SK-N-SH treated with all-trans-retinoic acid at 6 μM for 48 hours (cell line): ENCODE measurements around the gene SDHAF4.

Experiments used
- ATAC-seq: fragments of 200-7000 bp; cut with Tn5 transposase; 3 replicates; pipeline ENCODE4 v1.9.1; 2020; ENCODE audit warnings: mild to moderate bottlenecking, moderate library complexity
- ARNTL ChIP-seq: fragments of 450-650 bp; formaldehyde crosslinking; IDR thresholded peaks from 2 replicates; pipeline ENCODE4 v1.5.0; 2020; ENCODE audit warnings: low read depth, mild to moderate bottlenecking, moderate library complexity, borderline replicate concordance
- BACH2 ChIP-seq: fragments of 250-450 bp; sonication (Bioruptor Pico); IDR thresholded peaks from 2 replicates; pipeline ENCODE4 v1.9.0; 2021; ENCODE audit warnings: mild to moderate bottlenecking, borderline replicate concordance
- CSDC2 ChIP-seq: fragments of 250-450 bp; sonication (Bioruptor Pico); IDR thresholded peaks from 2 replicates; pipeline ENCODE4 v1.5.0; 2020; ENCODE audit warnings: mild to moderate bottlenecking, moderate library complexity
- ESRRG ChIP-seq: fragments of 250-450 bp; sonication (Bioruptor Pico); IDR thresholded peaks from 2 replicates; pipeline ENCODE4 v1.6.1; 2021; ENCODE audit warnings: mild to moderate bottlenecking
- GLIS3 ChIP-seq: fragments of 250-450 bp; sonication (Bioruptor Pico); IDR thresholded peaks from 2 replicates; pipeline ENCODE4 v1.5.0; 2020; ENCODE audit warnings: mild to moderate bottlenecking, moderate library complexity
- ISL1 ChIP-seq: fragments of 250-450 bp; sonication (Bioruptor Pico); IDR thresholded peaks from 2 replicates; pipeline ENCODE4 v2.1.2; 2022; ENCODE audit warnings: mild to moderate bottlenecking, moderate library complexity
- OSR1 ChIP-seq: fragments of 250-450 bp; sonication (Bioruptor Pico); IDR thresholded peaks from 2 replicates; pipeline ENCODE4 v1.8.0; 2022; ENCODE audit warnings: moderate library complexity, mild to moderate bottlenecking, inconsistent platforms
- PPARA ChIP-seq: fragments of 250-450 bp; sonication (Bioruptor Pico); IDR thresholded peaks from 2 replicates; pipeline ENCODE4 v1.5.0; 2020; ENCODE audit warnings: mild to moderate bottlenecking, borderline replicate concordance
- SNAI2 ChIP-seq: fragments of 250-450 bp; sonication (Bioruptor Pico); IDR thresholded peaks from 2 replicates; pipeline ENCODE4 v1.5.0; 2020; ENCODE audit warnings: mild to moderate bottlenecking, moderate library complexity
- TCF4 ChIP-seq: fragments of 250-450 bp; sonication (Bioruptor Pico); IDR thresholded peaks from 2 replicates; pipeline ENCODE4 v1.8.0; 2021; ENCODE audit warnings: mild to moderate bottlenecking, moderate library complexity, borderline replicate concordance
- TOX ChIP-seq: fragments of 250-450 bp; sonication (Bioruptor Pico); IDR thresholded peaks from 2 replicates; pipeline ENCODE4 v1.8.0; 2021; ENCODE audit warnings: mild to moderate bottlenecking, moderate library complexity, borderline replicate concordance
- ZC3H10 ChIP-seq: fragments of 250-450 bp; sonication (Bioruptor Pico); IDR thresholded peaks from 2 replicates; pipeline ENCODE4 v1.5.1; 2021; ENCODE audit warnings: mild to moderate bottlenecking, moderate library complexity
- ZFP3 ChIP-seq: fragments of 250-450 bp; sonication (Bioruptor Pico); IDR thresholded peaks from 2 replicates; pipeline ENCODE4 v1.5.0; 2020; ENCODE audit warnings: mild to moderate bottlenecking, moderate library complexity
- ZFP30 ChIP-seq: fragments of 450-650 bp; formaldehyde crosslinking; IDR thresholded peaks from 2 replicates; pipeline ENCODE4 v1.5.0; 2022; ENCODE audit warnings: mild to moderate bottlenecking, moderate library complexity
- ZNF565 ChIP-seq: fragments of 450-650 bp; formaldehyde crosslinking; conservative IDR thresholded peaks from 2 replicates; pipeline ENCODE4 v1.5.0; 2020; ENCODE audit warnings: low read depth, mild to moderate bottlenecking, moderate library complexity
- ZNF70 ChIP-seq: fragments of 450-650 bp; formaldehyde crosslinking; IDR thresholded peaks from 2 replicates; pipeline ENCODE4 v1.5.0; 2020; ENCODE audit warnings: mild to moderate bottlenecking, moderate library complexity
- ZNF8 ChIP-seq: fragments of 450-650 bp; formaldehyde crosslinking; IDR thresholded peaks from 2 replicates; pipeline ENCODE4 v1.5.0; 2020; ENCODE audit warnings: mild to moderate bottlenecking, moderate library complexity
- TF ChIP-seq, protein P1 (sequence below): fragments of 250-450 bp; sonication (Bioruptor Pico); IDR thresholded peaks from 2 replicates; pipeline ENCODE4 v1.8.0; 2020; ENCODE audit warnings: mild to moderate bottlenecking, moderate library complexity, borderline replicate concordance
- TF ChIP-seq, protein P2 (sequence below): fragments of 250-450 bp; sonication (Bioruptor Pico); IDR thresholded peaks from 2 replicates; pipeline ENCODE4 v1.5.1; 2021; ENCODE audit warnings: mild to moderate bottlenecking, moderate library complexity
- TF ChIP-seq, protein P3 (sequence below): fragments of 250-450 bp; sonication (Bioruptor Pico); IDR thresholded peaks from 2 replicates; pipeline ENCODE4 v1.5.1; 2020; ENCODE audit warnings: low read depth, mild to moderate bottlenecking, moderate library complexity
- TF ChIP-seq, protein P4 (sequence below): fragments of 250-450 bp; sonication (Bioruptor Pico); IDR thresholded peaks from 2 replicates; pipeline ENCODE4 v1.5.0; 2020; ENCODE audit warnings: mild to moderate bottlenecking, moderate library complexity
- TF ChIP-seq, protein P5 (sequence below): fragments of 250-450 bp; sonication (Bioruptor Pico); IDR thresholded peaks from 2 replicates; pipeline ENCODE4 v1.8.0; 2021; ENCODE audit warnings: low read depth, mild to moderate bottlenecking, moderate library complexity, borderline replicate concordance

Gene SDHAF4

DNA sequence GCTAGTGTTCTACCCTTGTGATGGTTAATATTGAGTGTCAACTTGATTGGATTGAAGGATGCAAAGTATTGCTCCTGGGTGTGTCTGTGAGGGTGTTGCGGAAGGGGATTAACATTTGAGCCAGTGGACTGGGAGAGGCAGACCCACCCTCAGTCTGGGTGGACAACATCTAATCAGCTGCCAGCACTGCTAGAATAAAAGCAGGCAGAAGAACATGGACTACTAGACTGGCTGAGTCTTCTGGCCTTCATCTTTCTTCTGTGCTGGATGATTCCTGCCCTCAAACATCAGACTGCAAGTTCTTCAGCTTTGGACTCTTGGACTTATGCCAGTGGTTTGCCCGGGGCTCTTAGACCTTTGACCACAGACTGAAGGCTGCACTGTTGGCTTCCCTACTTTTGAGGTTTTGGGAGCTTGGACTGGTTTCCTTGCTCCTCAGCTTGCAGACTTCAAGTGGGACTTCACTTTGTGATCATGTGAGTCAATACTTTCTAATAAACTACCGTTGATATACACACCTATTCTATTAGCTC is 50.1 kb downstream of the SDHAF4 start:
- ATAC-seq, result no peak
- no peak for TF ChIP-seq PPARA
- TF ChIP-seq, protein P1, sequence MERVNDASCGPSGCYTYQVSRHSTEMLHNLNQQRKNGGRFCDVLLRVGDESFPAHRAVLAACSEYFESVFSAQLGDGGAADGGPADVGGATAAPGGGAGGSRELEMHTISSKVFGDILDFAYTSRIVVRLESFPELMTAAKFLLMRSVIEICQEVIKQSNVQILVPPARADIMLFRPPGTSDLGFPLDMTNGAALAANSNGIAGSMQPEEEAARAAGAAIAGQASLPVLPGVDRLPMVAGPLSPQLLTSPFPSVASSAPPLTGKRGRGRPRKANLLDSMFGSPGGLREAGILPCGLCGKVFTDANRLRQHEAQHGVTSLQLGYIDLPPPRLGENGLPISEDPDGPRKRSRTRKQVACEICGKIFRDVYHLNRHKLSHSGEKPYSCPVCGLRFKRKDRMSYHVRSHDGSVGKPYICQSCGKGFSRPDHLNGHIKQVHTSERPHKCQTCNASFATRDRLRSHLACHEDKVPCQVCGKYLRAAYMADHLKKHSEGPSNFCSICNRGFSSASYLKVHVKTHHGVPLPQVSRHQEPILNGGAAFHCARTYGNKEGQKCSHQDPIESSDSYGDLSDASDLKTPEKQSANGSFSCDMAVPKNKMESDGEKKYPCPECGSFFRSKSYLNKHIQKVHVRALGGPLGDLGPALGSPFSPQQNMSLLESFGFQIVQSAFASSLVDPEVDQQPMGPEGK (CRISPR knock-in tag), result no peak
- TF ChIP-seq ISL1 (CRISPR knock-in tag), result no peak
- TF ChIP-seq ARNTL (CRISPR knock-in tag), result no peak

DNA sequence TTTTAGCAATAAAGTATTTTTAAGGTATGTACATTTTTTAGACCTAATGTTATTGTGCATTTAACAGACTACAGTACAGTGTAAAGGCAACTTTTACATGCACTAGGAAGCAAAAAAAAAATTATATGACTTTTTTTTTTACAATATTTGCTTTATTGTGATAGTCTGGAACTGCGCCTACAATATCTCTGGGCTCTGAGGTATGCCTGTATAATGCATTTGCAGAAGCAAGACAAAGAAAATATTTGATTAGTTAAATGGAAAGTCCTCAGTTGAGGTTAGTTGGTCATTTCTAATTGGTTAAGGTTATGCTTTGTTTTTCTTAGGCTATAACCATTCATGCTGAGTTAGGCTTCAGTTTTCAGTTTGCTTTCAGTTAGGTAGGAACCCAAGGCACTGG is 54.0 kb downstream of the SDHAF4 start:
- ATAC-seq, result no peak
- TF ChIP-seq PPARA (no peak), SNAI2 (no peak)

DNA sequence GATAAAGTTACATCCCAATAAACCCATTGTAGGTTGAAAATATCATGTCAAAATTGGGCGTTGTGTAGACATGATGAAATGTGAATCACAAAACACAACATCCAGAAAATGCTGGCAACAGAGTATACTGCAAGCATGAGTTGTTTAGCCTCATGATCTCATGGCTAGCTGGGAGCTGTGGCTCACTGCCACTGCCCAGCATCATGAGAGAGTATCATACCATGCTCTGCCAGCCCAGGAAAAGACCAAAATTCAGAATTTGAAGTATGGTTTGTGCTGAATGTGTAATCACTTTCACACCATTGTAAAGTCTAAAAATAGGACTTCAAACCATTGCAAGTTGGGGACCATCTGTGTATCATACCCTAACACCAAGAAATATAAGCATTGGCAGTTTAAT is 55.7 kb downstream of the SDHAF4 start:
- no peak for ATAC-seq
- TF ChIP-seq ARNTL (CRISPR knock-in tag) (no peak), ISL1 (CRISPR knock-in tag) (no peak), PPARA (no peak), CSDC2 (CRISPR knock-in tag) (no peak), ZFP3 (CRISPR knock-in tag) (no peak), TCF4 (CRISPR knock-in tag) (no peak), ZNF8 (no peak)
- TF ChIP-seq, protein P2, sequence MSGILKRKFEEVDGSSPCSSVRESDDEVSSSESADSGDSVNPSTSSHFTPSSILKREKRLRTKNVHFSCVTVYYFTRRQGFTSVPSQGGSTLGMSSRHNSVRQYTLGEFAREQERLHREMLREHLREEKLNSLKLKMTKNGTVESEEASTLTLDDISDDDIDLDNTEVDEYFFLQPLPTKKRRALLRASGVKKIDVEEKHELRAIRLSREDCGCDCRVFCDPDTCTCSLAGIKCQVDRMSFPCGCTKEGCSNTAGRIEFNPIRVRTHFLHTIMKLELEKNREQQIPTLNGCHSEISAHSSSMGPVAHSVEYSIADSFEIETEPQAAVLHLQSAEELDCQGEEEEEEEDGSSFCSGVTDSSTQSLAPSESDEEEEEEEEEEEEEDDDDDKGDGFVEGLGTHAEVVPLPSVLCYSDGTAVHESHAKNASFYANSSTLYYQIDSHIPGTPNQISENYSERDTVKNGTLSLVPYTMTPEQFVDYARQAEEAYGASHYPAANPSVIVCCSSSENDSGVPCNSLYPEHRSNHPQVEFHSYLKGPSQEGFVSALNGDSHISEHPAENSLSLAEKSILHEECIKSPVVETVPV (CRISPR knock-in tag), result no peak

DNA sequence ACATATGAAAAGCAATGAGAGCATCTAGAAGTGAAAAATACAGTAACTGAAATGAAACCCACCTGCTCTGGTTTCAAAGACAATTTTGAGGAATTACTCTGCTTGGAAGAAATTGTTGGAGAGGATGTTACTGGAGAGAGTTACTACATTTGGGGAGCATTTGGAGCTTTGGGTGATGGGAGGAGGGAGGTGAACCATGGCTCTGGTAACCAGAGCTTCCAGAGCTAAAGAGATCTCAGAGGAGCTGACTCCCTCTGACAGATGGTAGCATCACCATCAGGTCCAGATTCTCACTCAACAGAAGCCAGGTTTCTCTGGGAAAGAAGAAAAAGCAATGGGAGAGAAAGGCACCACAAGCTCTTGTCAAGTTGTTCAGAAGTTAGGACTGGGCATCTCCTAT is 58.7 kb downstream of the SDHAF4 start:
- TF ChIP-seq ZFP30 (CRISPR knock-in tag) (no peak), ISL1 (CRISPR knock-in tag) (no peak), BACH2 (CRISPR knock-in tag) (no peak), SNAI2 (no peak), TOX (no peak), ZFP3 (CRISPR knock-in tag) (no peak), ZNF565 (no peak), ZNF70 (CRISPR knock-in tag) (no peak), ZC3H10 (CRISPR knock-in tag) (no peak), ESRRG (no peak), GLIS3 (CRISPR knock-in tag) (no peak), TCF4 (CRISPR knock-in tag) (no peak), CSDC2 (CRISPR knock-in tag) (no peak), ZNF8 (no peak), PPARA (no peak), OSR1 (CRISPR knock-in tag) (no peak)
- TF ChIP-seq, protein P3, sequence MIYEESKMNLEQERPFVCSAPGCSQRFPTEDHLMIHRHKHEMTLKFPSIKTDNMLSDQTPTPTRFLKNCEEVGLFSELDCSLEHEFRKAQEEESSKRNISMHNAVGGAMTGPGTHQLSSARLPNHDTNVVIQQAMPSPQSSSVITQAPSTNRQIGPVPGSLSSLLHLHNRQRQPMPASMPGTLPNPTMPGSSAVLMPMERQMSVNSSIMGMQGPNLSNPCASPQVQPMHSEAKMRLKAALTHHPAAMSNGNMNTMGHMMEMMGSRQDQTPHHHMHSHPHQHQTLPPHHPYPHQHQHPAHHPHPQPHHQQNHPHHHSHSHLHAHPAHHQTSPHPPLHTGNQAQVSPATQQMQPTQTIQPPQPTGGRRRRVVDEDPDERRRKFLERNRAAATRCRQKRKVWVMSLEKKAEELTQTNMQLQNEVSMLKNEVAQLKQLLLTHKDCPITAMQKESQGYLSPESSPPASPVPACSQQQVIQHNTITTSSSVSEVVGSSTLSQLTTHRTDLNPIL, result no peak
- TF ChIP-seq, protein P1 (CRISPR knock-in tag), result no peak
- TF ChIP-seq, protein P4, sequence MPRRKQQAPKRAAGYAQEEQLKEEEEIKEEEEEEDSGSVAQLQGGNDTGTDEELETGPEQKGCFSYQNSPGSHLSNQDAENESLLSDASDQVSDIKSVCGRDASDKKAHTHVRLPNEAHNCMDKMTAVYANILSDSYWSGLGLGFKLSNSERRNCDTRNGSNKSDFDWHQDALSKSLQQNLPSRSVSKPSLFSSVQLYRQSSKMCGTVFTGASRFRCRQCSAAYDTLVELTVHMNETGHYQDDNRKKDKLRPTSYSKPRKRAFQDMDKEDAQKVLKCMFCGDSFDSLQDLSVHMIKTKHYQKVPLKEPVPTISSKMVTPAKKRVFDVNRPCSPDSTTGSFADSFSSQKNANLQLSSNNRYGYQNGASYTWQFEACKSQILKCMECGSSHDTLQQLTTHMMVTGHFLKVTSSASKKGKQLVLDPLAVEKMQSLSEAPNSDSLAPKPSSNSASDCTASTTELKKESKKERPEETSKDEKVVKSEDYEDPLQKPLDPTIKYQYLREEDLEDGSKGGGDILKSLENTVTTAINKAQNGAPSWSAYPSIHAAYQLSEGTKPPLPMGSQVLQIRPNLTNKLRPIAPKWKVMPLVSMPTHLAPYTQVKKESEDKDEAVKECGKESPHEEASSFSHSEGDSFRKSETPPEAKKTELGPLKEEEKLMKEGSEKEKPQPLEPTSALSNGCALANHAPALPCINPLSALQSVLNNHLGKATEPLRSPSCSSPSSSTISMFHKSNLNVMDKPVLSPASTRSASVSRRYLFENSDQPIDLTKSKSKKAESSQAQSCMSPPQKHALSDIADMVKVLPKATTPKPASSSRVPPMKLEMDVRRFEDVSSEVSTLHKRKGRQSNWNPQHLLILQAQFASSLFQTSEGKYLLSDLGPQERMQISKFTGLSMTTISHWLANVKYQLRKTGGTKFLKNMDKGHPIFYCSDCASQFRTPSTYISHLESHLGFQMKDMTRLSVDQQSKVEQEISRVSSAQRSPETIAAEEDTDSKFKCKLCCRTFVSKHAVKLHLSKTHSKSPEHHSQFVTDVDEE (CRISPR knock-in tag), result no peak
- TF ChIP-seq, protein P5, sequence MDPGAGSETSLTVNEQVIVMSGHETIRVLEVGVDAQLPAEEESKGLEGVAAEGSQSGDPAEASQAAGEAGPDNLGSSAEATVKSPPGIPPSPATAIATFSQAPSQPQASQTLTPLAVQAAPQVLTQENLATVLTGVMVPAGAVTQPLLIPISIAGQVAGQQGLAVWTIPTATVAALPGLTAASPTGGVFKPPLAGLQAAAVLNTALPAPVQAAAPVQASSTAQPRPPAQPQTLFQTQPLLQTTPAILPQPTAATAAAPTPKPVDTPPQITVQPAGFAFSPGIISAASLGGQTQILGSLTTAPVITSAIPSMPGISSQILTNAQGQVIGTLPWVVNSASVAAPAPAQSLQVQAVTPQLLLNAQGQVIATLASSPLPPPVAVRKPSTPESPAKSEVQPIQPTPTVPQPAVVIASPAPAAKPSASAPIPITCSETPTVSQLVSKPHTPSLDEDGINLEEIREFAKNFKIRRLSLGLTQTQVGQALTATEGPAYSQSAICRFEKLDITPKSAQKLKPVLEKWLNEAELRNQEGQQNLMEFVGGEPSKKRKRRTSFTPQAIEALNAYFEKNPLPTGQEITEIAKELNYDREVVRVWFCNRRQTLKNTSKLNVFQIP (CRISPR knock-in tag), result no peak

More for the DNA sequence above, 58.7 kb downstream of the SDHAF4 start:
- ATAC-seq, result no peak
